Osteoblast (primary cell): ENCODE data around the gene SPOP. TPM values are rescaled to one million over a fixed set of nuclear protein-coding genes. Genes with fewer than 3 reads are reported as not detected.

Source experiments
- DNase-seq: peaks from one replicate; pipeline ENCODE4 v3.0.0; 2011; ENCODE audit warnings: low spot score, mixed read lengths; ENCODE audit not compliant: insufficient read length; ENCODE audit errors: missing footprints
- H2AFZ ChIP-seq: 2 replicates; pipeline ENCODE4 v1.6.0; 2011; ENCODE audit warnings: mild to moderate bottlenecking, low read length
- H3K27ac ChIP-seq: 2 replicates; pipeline ENCODE4 v1.5.1; 2011; ENCODE audit warnings: mild to moderate bottlenecking, low read depth, low read length, moderate library complexity
- H3K27me3 ChIP-seq: 2 replicates; pipeline ENCODE4 v1.6.0; 2012; ENCODE audit warnings: mild to moderate bottlenecking, control low read depth, inconsistent platforms, low read length, moderate library complexity; ENCODE audit not compliant: insufficient read depth
- H3K36me3 ChIP-seq: 2 replicates; pipeline ENCODE4 v1.5.1; 2011; ENCODE audit warnings: mild to moderate bottlenecking, low read length, control low read depth, moderate library complexity; ENCODE audit not compliant: insufficient read depth
- H3K4me1 ChIP-seq: 2 replicates; pipeline ENCODE4 v1.5.1; 2011; ENCODE audit warnings: mild to moderate bottlenecking, low read length, control low read depth, moderate library complexity; ENCODE audit not compliant: insufficient read depth
- H3K4me2 ChIP-seq: 2 replicates; pipeline ENCODE4 v1.6.0; 2011; ENCODE audit warnings: mild to moderate bottlenecking, low read length; ENCODE audit not compliant: insufficient read depth
- H3K4me3 ChIP-seq: fragments of 200-600 bp; sonication (generic); 3 replicates; pipeline ENCODE4 v1.5.1; 2012; ENCODE audit warnings: mild to moderate bottlenecking, low read length, inconsistent platforms; ENCODE audit not compliant: insufficient read depth
- H3K79me2 ChIP-seq: 2 replicates; pipeline ENCODE4 v1.6.0; 2012; ENCODE audit warnings: mild to moderate bottlenecking, low read length, control low read depth, inconsistent platforms; ENCODE audit not compliant: insufficient read depth
- H3K9me3 ChIP-seq: 2 replicates; pipeline ENCODE4 v1.5.1; 2011; ENCODE audit warnings: low read depth, low read length, control low read depth
- H4K20me1 ChIP-seq: 2 replicates; pipeline ENCODE4 v1.6.0; 2012; ENCODE audit warnings: mild to moderate bottlenecking, low read length, control low read depth; ENCODE audit not compliant: insufficient read depth
- total RNA-seq: library from RNA; depleted of rRNA; stranded (reverse); fragments of >200 nt; gene quantifications from 2 replicates; pipeline ENCODE4 v1.2.3, GENCODE V29; 2012
- TF ChIP-seq, protein P1 (sequence below): IDR thresholded peaks from 2 replicates; pipeline ENCODE4 v1.5.1; 2011; ENCODE audit warnings: mild to moderate bottlenecking, low read depth, low read length, moderate library complexity; ENCODE audit errors: extremely low read depth

Gene SPOP
- total RNA-seq, 1 donor = 55.7 TPM

DNA sequence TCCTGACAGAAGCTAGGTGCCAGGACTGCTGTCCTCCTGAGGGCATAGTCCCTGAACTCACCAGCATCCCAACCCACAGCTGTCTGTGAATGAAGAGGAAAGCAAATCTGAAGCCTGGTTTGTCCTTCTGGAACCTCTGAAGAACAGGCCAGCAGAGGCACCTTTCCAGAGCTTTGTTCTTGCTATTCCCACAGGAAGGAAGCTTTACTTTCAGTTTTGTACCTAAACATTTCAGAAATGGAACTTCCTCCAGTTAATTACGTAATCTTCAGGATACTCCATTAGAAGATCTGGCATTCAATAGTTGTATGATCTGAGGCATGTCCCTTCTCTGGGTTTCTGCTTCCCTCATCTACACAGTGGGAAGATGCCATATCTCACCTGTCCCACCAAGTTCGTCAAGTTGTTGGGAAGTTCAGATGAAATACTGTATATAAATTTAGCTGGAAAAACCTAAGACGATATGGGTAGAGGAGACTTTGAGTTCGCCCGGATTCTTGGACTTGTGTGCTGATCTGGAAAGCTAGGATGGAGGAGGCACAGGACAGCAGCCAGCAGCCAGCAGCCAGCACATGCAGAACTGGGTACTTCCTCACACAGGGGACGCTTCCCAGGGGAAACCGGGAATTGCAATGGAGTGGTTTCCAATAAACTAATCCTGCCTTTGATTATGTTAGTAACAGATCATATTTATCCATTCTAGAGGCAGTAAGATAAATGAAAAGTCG, 79.8 kb downstream of the SPOP start:
- no peaks in the 10 kb centered on the region for H3K79me2 ChIP-seq
- H3K9me3 ChIP-seq = no peaks in the 10 kb centered on the region
- H2AFZ ChIP-seq = no peak overlapping the region
- H3K4me1 ChIP-seq = peaks cover 5% of the 10 kb centered on the region
- no peak for DNase-seq
- H3K36me3 ChIP-seq = peaks cover 52% of the 10 kb centered on the region
- no peaks in the 10 kb centered on the region for H3K27me3 ChIP-seq
- no peaks in the 10 kb centered on the region for H4K20me1 ChIP-seq
- TF ChIP-seq, protein P1, sequence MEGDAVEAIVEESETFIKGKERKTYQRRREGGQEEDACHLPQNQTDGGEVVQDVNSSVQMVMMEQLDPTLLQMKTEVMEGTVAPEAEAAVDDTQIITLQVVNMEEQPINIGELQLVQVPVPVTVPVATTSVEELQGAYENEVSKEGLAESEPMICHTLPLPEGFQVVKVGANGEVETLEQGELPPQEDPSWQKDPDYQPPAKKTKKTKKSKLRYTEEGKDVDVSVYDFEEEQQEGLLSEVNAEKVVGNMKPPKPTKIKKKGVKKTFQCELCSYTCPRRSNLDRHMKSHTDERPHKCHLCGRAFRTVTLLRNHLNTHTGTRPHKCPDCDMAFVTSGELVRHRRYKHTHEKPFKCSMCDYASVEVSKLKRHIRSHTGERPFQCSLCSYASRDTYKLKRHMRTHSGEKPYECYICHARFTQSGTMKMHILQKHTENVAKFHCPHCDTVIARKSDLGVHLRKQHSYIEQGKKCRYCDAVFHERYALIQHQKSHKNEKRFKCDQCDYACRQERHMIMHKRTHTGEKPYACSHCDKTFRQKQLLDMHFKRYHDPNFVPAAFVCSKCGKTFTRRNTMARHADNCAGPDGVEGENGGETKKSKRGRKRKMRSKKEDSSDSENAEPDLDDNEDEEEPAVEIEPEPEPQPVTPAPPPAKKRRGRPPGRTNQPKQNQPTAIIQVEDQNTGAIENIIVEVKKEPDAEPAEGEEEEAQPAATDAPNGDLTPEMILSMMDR = no peak
- no peak overlapping the region for H3K4me3 ChIP-seq
- no peak overlapping the region for H3K27ac ChIP-seq
- no peak overlapping the region for H3K4me2 ChIP-seq

DNA sequence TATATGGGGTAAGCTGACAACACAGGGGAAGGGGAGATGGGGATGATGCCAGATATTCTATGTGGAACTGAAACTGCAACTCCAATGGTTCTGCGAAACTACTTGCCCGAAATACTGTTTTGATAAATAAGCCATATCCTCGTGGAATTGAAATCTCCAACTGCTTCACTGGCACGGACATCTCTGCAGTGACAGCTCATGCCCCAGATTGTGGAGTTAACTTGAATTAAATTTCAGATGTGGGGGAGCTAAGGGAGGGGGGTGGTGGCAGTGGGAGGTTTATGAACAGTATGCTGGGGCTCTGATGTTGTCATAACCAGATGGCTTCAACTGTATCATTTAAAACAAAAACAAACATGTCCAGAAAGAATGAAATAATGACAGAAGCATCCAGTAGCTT, 80.5 kb downstream of the SPOP start:
- no peaks in the 10 kb centered on the region for H4K20me1 ChIP-seq
- no peak for DNase-seq
- no peak overlapping the region for H3K4me3 ChIP-seq
- no peaks in the 10 kb centered on the region for H3K9me3 ChIP-seq
- H3K27me3 ChIP-seq = no peaks in the 10 kb centered on the region
- H2AFZ ChIP-seq = no peak overlapping the region
- peaks cover 53% of the 10 kb centered on the region for H3K36me3 ChIP-seq
- TF ChIP-seq, protein P1 = no peak
- no peak overlapping the region for H3K27ac ChIP-seq
- no peaks in the 10 kb centered on the region for H3K4me1 ChIP-seq
- no peak overlapping the region for H3K4me2 ChIP-seq
- no peaks in the 10 kb centered on the region for H3K79me2 ChIP-seq

DNA sequence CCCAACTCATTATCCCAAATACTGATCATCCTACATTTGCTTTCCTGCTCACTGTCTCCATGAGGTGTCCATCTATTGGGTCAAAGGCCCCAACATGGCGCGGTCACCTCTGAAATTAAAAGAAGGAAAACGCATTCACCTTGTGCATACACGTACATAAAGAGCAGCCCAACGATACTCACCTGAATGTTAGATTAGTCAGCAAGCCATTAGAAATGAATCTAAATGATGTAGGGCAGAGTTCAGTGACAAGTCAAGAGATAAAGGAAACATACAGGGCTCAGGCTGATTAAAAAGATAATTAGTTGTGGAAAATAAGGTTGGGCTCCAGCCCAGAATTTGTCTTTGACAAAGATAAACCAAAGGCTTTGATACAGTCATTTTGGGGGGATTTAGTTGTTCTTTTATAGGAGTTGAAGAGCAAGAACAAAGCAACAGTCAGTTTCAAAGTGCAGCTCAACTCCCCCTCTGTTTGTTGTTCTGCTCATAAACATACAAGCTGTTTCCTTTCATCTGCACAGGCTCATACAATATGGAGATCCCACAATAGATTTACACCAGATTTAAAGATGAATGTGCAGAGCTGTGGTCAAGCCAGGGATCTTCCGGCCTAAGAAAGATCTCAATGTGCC, 81.2 kb downstream of the SPOP start:
- no peak overlapping the region for H3K27ac ChIP-seq
- H3K9me3 ChIP-seq = no peaks in the 10 kb centered on the region
- TF ChIP-seq, protein P1 = no peak
- H3K79me2 ChIP-seq = no peaks in the 10 kb centered on the region
- no peaks in the 10 kb centered on the region for H4K20me1 ChIP-seq
- no peak for DNase-seq
- no peaks in the 10 kb centered on the region for H3K4me1 ChIP-seq
- no peak overlapping the region for H3K4me3 ChIP-seq
- H3K27me3 ChIP-seq = no peaks in the 10 kb centered on the region
- H2AFZ ChIP-seq = no peak overlapping the region
- H3K4me2 ChIP-seq = no peak overlapping the region
- H3K36me3 ChIP-seq = peaks cover 47% of the 10 kb centered on the region

DNA sequence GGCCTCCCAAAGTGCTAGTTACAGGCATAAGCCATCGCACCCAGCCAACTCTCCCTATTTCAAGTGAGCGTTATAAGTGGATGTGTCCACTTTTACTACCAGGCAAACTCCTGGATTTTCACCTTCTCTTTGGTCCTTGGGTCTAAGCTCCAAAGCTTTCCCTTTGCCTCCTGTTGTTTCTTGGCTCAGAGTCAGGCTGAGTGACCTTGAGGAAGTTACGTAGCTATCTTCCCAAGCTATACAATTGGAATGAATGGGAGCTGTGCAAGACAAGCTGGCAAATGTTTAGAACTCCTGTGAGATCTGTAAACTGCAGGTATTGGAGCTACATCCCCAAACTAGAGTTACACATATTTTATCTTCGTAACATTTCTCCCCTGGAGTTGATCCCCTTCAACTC, 81.9 kb downstream of the SPOP start:
- no peaks in the 10 kb centered on the region for H3K4me1 ChIP-seq
- H4K20me1 ChIP-seq = no peaks in the 10 kb centered on the region
- H3K27me3 ChIP-seq = no peaks in the 10 kb centered on the region
- no peak overlapping the region for H3K4me3 ChIP-seq
- no peak overlapping the region for H3K27ac ChIP-seq
- H3K79me2 ChIP-seq = no peaks in the 10 kb centered on the region
- H3K9me3 ChIP-seq = no peaks in the 10 kb centered on the region
- TF ChIP-seq, protein P1 = no peak
- peaks cover 39% of the 10 kb centered on the region for H3K36me3 ChIP-seq
- H3K4me2 ChIP-seq = no peak overlapping the region
- DNase-seq = no peak
- H2AFZ ChIP-seq = no peak overlapping the region
